ENCODE results near the gene CCNF.
"Not testable (repeated sequence)": the region's sequence is repeated elsewhere in the genome, so short reads cannot be mapped to it uniquely, and the experiment has no call there.

The CCNF gene

DNA sequence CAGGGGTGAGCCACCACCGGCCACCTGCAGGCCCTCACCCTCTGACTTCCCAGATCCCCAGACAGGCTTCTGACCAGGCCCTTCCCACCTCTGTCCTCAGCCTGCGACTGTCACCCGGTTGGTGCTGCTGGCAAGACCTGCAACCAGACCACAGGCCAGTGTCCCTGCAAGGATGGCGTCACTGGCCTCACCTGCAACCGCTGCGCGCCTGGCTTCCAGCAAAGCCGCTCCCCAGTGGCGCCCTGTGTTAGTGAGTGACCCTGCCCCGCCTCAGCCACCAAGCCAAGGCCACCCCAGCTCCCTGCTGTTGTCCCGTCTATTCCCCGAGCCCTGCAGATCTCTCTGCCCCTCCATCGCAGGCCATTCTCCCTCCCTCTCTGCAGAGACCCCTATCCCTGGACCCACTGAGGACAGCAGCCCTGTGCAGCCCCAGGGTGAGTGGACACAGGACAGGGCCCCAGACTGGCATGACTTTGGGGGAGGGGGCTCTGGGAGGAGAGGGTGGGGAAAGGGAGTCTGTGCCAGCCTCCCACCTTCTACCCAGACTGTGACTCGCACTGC lies 43.7 kb downstream of the CCNF start:
- no peak for DNase-seq

DNA sequence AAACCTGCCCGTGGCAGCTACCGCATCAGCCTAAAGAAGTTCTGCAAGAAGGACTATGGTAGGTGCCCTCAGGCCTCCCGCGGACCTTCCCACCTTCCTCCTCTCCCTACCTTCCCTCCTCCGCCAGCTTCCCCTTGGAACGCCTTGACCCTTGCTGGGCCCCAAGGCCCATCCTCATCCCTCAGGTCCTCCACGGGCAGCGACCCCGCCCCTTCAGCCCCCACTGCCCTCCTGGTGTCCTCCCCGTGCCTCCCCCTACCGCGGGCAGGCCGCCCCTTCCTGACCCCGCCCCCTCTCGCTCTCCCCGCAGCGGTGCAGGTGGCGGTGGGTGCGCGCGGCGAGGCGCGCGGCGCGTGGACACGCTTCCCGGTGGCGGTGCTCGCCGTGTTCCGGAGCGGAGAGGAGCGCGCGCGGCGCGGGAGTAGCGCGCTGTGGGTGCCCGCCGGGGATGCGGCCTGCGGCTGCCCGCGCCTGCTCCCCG lies 44.2 kb downstream of the CCNF start:
- DNase-seq, result no peak

DNA sequence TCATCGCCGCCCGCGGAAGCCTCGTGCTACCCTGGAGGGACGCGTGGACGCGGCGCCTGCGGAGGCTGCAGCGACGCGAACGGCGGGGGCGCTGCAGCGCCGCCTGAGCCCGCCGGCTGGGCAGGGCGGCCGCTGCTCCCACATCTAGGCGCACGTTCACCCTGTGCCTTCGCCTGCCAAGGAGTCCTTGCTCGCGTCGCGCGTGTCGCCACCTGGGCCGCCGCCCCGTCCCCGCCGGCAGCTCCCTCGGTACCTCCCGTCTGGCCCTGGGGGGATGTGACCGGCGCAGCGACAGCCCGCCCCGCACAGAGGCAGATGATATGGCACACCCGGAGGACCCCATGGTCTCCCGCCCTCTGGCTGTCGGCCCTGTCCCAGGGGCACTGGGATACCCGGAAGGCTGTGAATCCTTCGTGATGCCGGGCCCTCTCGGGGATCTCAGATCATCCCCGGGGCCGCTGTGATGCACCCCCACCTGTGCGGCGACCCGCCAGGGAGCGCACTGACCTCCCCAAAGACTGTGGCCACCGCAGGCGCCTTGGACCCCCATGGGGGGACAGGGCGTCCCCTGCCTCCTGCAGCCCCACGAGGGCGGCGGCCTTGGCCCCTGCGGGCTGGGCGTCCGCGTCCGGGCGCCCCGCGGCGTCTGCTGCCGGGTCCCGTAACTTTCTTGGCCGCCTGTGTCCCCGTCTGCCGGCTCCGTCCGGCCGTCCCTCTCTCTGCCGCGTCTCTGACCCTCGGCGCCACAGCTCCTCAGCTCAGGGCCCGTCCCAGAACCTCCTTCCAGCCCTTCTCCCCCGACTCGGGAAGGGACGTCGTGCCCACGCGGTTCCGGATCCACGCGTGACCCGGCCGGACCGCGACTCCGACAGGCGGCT lies 45.0 kb downstream of the CCNF start:
- DNase-seq, result no peak

DNA sequence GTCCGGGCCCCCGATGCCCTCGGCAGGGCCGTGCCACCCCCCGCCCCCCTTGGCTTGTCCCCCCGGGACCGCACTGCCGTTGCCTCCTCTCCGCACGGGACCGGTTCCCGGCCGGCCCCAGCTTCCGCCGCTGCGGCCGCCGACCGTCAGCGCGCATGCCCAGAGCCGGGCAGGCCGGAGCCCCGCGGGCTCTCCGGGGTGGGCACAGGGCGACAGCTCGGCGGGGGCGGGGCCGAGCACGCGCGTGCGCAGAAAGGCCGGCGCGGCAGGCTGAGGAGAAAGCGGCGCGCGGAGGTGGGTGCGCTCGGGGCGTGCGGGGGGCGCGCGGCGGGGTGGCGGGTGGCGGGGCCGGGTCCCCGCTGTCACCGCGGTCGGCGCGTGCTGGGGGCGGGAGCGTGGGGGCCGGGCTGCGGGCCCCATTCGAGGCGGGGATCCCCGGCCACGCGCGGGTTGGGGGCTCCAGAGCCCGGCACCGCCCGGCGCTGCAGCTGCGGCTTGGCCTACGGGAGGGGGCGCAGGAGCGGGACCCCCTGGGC lies 45.7 kb downstream of the CCNF start, which contains the start of gene TBC1D24:
TBC1D24 (plus strand) TSS at position 251 of the 536 bp plus-strand sequence. CDS start 21,022 bp downstream, outside the sequence.
- DNase-seq, result peak; percentile 72

DNA sequence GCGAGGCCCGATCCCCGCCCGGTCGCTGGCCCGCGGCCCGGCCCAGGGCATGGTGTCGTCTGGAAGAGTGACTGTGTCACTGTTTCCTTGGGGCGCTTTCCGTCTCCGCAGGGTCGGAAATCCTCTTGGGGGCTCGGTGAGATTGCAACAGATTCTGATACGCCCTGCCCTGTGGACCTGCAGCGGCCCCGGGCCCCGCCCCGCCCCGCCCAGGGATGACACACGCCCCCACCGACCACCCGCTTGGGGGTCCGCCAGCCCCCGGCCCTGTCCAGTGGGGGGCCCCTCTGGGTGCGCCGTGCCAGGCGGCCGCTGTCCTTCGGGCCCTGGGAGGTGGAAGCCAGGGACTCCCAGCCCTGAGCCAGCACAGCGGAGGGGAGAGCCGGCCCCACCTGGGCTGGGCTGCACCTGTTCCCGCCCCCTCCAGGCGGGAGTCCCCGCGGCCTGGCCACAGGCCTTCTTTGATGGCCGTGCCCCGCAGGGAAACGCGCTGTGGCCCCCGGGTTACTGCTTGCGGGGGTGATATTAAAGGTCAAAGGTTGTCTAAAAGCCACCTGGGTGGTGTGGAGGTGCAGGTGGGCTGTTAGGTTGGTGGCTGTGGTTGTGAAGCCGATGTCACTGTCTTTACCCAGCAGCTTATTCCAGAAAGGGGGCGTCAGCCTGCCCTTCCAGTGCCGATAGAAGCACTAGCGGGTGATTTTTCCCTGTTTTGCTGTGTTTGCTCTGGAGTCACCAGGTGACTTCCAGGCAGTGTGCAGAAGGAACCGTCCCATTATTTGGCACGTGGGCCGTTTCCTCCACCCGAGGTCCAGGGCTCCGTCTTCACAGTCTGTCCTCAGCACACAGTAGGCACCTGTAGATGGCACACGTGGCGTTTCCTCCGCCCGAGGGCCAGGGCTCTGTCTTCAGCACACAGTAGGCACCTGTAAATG lies 46.4 kb downstream of the CCNF start:
- DNase-seq, result no peak

- no peak for DNase-seq
These were observed 47.1 kb downstream of the CCNF start for GRCh38 chr16:2476345-2476720.

GRCh38 chr16:2476741-2477140 lies 47.5 kb downstream of the CCNF start:
- DNase-seq, result no peak

- no peak for DNase-seq
These were observed 48.1 kb downstream of the CCNF start for GRCh38 chr16:2477327-2477726.

- no peak for DNase-seq
These were observed 49.0 kb downstream of the CCNF start for GRCh38 chr16:2478279-2478678.

GRCh38 chr16:2479996-2480395 lies 50.7 kb downstream of the CCNF start:
- DNase-seq, result not testable (repeated sequence)

DNA sequence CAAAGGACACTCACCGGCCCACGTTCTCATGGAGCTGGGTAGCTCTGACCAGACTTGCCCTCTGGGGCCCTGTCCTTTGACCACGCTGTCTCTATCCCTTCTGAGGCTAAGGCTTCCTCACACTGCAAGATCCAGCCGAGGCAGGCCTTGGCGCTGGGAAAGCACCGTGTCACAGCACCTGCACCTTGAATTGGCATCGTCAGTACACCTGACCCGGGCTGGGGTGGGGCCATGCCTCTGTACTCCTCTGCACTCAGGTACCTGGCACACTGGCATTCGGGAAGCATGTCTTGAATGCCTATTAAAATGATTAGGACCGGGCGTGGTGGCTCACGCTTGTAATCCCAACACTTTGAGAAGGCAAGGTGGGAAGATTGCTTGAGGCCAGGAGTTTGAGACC lies 51.7 kb downstream of the CCNF start:
- DNase-seq, result no peak

GRCh38 chr16:2481676-2482075 lies 52.4 kb downstream of the CCNF start:
- DNase-seq, result no peak

- DNase-seq, result no peak
These were observed 53.0 kb downstream of the CCNF start for GRCh38 chr16:2482249-2482648.

DNA sequence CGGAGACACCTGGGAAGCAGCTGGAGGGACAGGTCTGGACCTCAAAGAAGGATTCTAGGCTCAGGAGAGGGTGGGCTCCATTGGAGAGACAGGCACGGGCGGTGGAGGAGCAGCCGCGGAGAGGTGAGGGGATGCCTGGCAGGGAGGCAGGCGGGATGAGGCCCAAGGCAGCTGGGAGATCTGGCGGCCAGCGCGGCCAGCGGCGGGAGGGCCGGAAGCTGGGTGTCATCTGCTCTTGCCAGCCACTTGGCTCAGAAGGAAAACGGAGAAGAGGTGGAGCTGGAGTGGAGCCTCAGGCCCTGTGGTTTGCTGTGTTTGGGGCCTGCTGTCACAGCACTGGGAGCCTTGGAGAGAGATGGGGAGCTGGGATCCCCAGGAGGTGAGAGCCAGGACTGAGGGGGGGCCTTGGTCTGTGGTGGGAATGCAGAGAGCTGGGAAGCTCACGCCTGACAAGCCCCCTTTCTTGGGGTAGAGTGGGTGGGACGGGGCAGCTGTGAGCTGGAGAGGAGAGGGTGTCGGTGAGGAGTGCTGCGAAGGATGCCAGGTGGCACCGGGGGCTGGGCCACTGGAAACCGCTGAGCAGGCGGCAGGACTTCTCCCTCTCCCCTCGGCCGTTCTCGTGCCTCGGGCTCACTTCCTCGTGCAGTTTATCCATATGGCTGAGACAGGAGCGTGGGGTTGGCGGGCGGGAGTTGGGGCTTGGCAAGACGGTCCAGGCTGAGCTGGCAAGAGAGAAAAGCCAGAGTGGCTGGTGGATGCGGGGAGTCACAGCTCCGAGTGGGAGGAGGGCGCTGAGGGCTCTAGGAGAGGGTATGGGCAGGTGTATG lies 53.7 kb downstream of the CCNF start:
- no peak for DNase-seq

GRCh38 chr16:2483939-2484897 lies 55.0 kb downstream of the CCNF start:
- no peak for DNase-seq

DNA sequence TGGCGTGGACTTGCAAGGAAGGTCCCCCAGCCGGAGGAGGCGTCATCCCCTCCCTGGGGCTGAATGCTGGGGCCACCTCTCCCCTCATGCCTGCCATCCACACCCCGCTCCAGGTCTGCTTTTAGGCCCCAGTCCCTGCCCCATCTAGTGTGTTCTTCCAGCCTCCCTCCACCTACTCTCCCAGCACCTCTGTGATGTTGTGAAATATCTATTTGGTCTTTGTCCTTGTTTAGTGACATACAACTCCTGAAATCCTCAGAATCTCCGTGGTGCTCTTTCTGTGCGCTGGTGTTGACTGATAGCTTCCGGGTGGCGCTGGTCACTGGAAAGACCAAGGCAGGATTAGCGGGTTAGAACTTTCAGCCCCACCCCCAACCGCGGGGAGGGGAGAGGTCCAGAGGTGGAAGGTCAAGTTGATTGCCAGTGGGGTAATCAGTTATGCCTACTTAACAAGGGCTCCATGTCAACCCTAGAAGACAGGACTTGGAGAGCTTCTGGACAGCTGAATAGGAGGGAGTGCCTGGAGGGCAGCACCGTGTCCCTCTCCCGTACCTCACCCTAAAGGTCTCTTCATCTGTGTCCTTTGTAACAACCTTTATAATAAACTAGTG lies 55.8 kb downstream of the CCNF start:
- no peak for DNase-seq

DNA sequence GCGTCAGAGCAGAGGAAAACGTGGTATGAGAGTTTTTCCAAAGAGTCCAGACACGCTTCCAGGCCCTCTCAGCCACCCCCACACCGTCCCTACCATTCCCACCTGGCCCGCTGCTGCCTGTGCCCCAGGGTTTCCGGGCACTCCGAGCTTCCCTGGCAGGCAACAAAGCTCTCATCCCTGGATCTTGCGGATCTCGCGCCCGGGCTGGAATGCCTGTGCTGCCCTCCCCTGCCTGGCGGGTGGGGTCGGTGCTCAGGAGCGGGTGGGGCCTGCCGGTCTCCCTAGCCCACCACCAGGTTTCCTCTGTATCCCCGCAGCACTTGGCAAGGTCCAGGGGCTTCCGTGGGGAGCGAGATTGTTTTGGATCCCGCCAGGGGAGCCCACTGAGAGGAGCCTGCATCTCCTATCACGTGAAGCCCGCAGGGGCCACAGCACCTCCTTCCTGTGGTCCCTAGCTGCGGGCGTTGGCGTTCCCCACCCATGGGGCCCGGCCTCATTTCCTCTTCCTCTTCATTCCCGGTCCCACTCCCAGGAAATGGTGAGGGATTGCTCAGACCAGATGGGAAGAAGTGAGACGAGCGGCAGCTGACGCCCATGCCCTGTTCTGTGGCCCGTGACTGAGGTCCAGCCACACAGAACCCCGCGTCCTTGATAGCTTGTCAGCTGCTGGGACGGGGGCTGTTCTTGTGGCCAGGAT lies 56.7 kb downstream of the CCNF start:
- no peak for DNase-seq

- DNase-seq, result no peak
These were observed 57.6 kb downstream of the CCNF start for GRCh38 chr16:2486645-2487516.

DNA sequence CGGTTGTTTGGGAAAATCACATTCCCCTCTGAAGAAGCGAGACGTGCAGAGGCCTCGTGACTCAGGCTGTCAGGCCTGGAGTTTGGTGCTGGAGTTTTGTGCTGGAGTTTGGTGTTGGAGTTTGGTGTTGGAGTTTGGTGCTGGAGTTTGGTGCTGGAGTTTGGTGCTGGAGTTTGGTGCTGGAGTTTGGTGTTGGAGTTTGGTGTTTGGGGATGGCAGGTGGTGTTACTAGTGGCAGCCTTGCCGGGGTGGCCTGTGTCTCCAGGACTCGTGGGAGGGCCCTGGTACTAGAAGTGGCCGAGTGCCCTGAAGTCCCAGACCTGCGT lies 58.2 kb downstream of the CCNF start:
- DNase-seq, result no peak

Data from amniotic stem cell (primary cell).